Peyer's patch (tissue), 4 donors: ENCODE measurements around the gene CNTNAP4. TPM values are rescaled to one million over a fixed set of nuclear protein-coding genes. Genes with fewer than 3 reads are reported as not detected.

ENCODE experiments used
- DNase-seq, 3 donors: peaks; one replicate each; pipeline ENCODE4 v3.0.0-alpha.2; 2017 to 2019
- H3K27ac ChIP-seq, 4 donors: fragments of 200-600 bp; sonication (generic); one replicate each; pipeline ENCODE4 v1.5.1; 2016 to 2019
- H3K27me3 ChIP-seq, 2 donors: fragments of 200-600 bp; sonication (generic); one replicate each; pipeline ENCODE4 v1.5.1; 2019
- H3K36me3 ChIP-seq, 3 donors: fragments of 200-600 bp; sonication (generic); one replicate each; pipeline ENCODE4 v1.5.1; 2016 to 2019
- H3K4me1 ChIP-seq, 4 donors: fragments of 200-600 bp; sonication (generic); one replicate each; pipeline ENCODE4 v1.5.1; 2016 to 2019
- H3K4me3 ChIP-seq, 4 donors: fragments of 200-600 bp; sonication (generic); 1 replicate in 3 of 4; 2 replicates in 1 of 4; pipeline ENCODE4 v1.5.1; 2016 to 2019; ENCODE audit warnings: mild to moderate bottlenecking in 1 of 4
- H3K9me3 ChIP-seq, 4 donors: fragments of 200-600 bp; sonication (generic); one replicate each; pipeline ENCODE4 v1.5.1; 2016 to 2019; ENCODE audit warnings: mild to moderate bottlenecking in 1 of 4
- POLR2A ChIP-seq, 2 donors: fragments of 450-650 bp; IDR thresholded peaks; one replicate each; pipeline ENCODE4 v1.5.1; 2017; ENCODE audit warnings: antibody characterized with exemption in 2 of 2, mild to moderate bottlenecking in 2 of 2, moderate library complexity in 2 of 2
- total RNA-seq, 4 donors: library from RNA; depleted of rRNA; stranded (reverse); fragments of >200 nt; gene quantifications; one replicate each; pipeline ENCODE4 v1.1.0, GENCODE V29; 2016
- TF ChIP-seq, protein P1 (sequence below), 6 experiments: fragments of 450-650 bp in 4 of 6; fragments of 200-600 bp in 2 of 6; sonication (generic) in 1 of 6; IDR thresholded peaks; one replicate each; pipeline ENCODE4 v1.5.1; 2017 to 2019; ENCODE audit warnings: antibody characterized with exemption in 6 of 6, mild to moderate bottlenecking in 3 of 6, moderate library complexity in 1 of 6

CNTNAP4 gene
- total RNA-seq, 4 donors from 2014 or later = not detected

DNA sequence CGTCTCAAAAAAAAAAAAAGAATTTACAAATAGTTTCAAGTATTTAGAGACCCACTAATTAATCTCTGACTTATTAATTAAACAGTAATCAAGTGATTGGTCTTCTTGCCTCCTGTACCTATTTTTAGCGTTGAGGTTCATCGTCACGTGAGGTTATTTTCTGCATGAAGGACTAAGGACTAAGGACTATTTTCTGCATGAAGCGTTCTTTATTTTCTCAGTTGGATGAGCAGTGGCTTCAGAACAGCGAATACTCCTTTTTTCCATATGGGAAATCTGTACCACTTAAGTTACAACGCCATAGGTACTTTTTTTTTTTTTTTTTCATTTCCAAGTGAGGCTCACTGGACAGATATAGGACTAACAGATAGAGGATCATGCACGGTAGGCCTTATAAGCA is 224.9 kb downstream of the CNTNAP4 start:
- Histone ChIP-seq H3K4me1 (no peaks in the 10 kb centered on the region), H3K36me3 (no peaks in the 10 kb centered on the region), H3K27me3 (no peaks in the 10 kb centered on the region), H3K27ac (no peak overlapping the region), H3K9me3 (no peaks in the 10 kb centered on the region), H3K4me3 (no peak overlapping the region)
- DNase-seq = no peak
- TF ChIP-seq, protein P1, sequence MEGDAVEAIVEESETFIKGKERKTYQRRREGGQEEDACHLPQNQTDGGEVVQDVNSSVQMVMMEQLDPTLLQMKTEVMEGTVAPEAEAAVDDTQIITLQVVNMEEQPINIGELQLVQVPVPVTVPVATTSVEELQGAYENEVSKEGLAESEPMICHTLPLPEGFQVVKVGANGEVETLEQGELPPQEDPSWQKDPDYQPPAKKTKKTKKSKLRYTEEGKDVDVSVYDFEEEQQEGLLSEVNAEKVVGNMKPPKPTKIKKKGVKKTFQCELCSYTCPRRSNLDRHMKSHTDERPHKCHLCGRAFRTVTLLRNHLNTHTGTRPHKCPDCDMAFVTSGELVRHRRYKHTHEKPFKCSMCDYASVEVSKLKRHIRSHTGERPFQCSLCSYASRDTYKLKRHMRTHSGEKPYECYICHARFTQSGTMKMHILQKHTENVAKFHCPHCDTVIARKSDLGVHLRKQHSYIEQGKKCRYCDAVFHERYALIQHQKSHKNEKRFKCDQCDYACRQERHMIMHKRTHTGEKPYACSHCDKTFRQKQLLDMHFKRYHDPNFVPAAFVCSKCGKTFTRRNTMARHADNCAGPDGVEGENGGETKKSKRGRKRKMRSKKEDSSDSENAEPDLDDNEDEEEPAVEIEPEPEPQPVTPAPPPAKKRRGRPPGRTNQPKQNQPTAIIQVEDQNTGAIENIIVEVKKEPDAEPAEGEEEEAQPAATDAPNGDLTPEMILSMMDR (IDR thresholded peaks at IDR 0.05) = no peak
- no peak for TF ChIP-seq POLR2A (IDR thresholded peaks at IDR 0.05)

DNA sequence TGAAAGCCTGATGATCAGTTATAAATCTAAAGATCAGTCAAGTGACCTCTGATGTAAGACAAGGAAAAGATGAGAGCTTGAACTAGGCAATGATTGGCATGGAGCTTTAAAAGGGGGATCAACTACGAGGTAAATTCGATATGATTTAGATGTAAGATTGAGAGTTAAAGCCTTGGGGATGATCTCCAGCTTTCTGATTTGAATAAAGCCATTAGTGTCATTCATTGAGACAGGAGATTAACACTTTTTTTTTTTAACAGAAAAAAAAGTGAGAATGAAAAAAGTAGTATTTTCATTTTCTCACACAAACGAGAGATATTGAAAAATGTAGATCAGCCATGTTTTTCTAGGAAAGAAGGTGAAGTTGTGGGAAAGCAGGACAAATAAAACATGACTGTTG is 225.4 kb downstream of the CNTNAP4 start:
- Histone ChIP-seq H3K27me3 (no peaks in the 10 kb centered on the region), H3K4me1 (no peaks in the 10 kb centered on the region), H3K36me3 (no peaks in the 10 kb centered on the region), H3K27ac (no peak overlapping the region), H3K9me3 (no peaks in the 10 kb centered on the region), H3K4me3 (no peak overlapping the region)
- no peak for DNase-seq
- TF ChIP-seq, protein P1 (IDR thresholded peaks at IDR 0.05) = no peak
- TF ChIP-seq POLR2A (IDR thresholded peaks at IDR 0.05) = no peak

DNA sequence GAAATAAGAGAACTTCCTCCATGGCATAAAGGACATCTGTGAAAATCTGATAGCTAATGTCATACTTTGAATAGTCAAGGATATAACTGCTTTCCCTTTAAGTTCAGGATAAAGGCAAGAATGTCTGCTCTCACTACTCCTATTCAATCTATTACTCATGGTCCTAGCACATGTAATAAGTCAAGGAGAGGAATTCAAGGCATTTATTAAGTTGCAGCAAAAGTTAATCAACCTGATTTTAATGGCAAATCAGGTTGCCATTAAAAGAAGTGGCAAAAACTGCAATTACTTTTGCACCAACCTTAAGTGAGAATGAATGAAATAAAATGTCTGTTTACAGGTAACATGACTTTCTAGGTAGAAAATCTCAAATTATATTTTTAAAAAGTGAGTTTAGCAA is 225.9 kb downstream of the CNTNAP4 start:
- Histone ChIP-seq H3K4me1 (no peaks in the 10 kb centered on the region), H3K27ac (no peak overlapping the region), H3K4me3 (no peak overlapping the region), H3K36me3 (no peaks in the 10 kb centered on the region), H3K9me3 (no peaks in the 10 kb centered on the region), H3K27me3 (no peaks in the 10 kb centered on the region)
- no peak for DNase-seq
- TF ChIP-seq, protein P1 (IDR thresholded peaks at IDR 0.05) = no peak
- no peak for TF ChIP-seq POLR2A (IDR thresholded peaks at IDR 0.05)

DNA sequence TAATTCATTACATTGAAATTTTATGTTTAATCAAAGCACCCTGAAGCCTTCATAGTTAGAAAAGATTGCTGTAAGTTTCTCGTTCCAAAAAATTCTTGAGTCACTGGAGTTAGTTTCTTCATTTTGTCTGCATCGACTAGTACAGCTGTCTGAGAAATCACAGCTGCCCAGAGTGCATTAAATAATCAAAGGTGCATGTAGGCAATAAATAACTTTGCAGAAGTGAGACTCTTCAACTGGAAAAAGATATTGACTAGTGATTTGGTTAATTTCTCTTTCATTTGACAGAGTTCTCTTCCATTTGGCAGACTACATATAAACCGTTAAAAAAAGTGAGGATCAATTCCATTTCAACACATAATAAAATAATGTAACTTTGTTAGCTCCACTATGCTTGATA is 234.0 kb downstream of the CNTNAP4 start:
- no peak for TF ChIP-seq POLR2A (IDR thresholded peaks at IDR 0.05)
- TF ChIP-seq, protein P1 (IDR thresholded peaks at IDR 0.05) = no peak
- Histone ChIP-seq H3K27me3 (no peaks in the 10 kb centered on the region), H3K27ac (no peak overlapping the region), H3K4me3 (no peak overlapping the region), H3K4me1 (no peaks in the 10 kb centered on the region), H3K36me3 (no peaks in the 10 kb centered on the region), H3K9me3 (no peaks in the 10 kb centered on the region)
- no peak for DNase-seq

DNA sequence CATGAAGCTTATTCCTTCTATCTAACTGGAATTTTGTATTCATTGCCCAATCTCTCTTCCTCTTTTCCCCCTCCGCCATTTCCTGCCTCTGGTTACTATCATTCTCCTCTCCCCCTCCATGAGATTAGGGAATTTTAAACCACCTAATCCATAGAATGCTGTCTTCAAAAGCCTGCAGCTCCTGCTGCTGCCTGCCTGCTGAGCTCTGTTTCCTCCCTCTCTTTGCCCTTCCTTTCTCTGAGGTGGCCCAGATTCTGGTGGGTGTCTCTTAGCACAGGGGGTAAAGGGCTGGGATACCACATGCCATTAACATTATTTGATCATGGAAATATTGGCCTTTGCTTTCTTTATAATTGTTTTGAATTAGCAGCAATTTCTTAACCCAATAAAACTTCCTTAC is 241.6 kb downstream of the CNTNAP4 start:
- TF ChIP-seq POLR2A (IDR thresholded peaks at IDR 0.05) = no peak
- TF ChIP-seq, protein P1 (IDR thresholded peaks at IDR 0.05) = no peak
- no peak for DNase-seq
- H3K27ac ChIP-seq = no peak overlapping the region
- no peaks in the 10 kb centered on the region for H3K36me3 ChIP-seq
- H3K4me3 ChIP-seq = no peak overlapping the region
- no peaks in the 10 kb centered on the region for H3K27me3 ChIP-seq
- no peaks in the 10 kb centered on the region for H3K9me3 ChIP-seq
- no peaks in the 10 kb centered on the region for H3K4me1 ChIP-seq

DNA sequence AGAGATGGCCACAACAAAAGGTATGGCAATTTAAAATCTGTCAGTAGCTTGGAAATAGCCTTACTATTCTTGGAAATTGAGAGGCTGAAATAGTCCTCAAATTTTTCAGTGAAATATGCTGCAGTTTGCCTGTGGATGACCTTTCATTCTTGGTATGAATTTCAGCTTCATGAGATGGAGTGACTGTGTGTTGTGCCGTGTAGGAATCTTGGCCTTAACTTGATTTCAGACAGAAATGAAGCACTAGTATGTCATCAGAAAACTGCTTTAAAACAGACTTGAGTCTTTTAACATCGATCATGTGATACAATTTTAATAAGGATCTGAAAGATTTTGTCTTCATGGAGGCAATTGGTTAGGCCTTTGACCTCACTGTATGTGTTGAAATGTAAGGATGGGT is 247.2 kb downstream of the CNTNAP4 start:
- Histone ChIP-seq H3K27me3 (no peaks in the 10 kb centered on the region), H3K9me3 (no peaks in the 10 kb centered on the region), H3K4me1 (no peaks in the 10 kb centered on the region), H3K4me3 (no peak overlapping the region), H3K36me3 (no peaks in the 10 kb centered on the region), H3K27ac (no peak overlapping the region)
- no peak for DNase-seq
- no peak for TF ChIP-seq POLR2A (IDR thresholded peaks at IDR 0.05)
- TF ChIP-seq, protein P1 (IDR thresholded peaks at IDR 0.05) = no peak
